ENCODE data around the gene ASCC2. TPM values are rescaled to one million over a fixed set of nuclear protein-coding genes. Genes with fewer than 3 reads are reported as not detected.

ASCC2 gene
- total RNA-seq, 4 donors from 2014 or later, result 20.5 to 32.6 (median 25.1) TPM

- Histone ChIP-seq H3K4me3 (no peak overlapping the region), H3K36me3 (peaks cover 17 to 88% (median 73%) of the 10 kb centered on the region in 4 donors), H3K9me3 (no peaks in the 10 kb centered on the region), H3K27ac (replicated peaks in 1 of 4) (no peak overlapping the region), H3K4me1 (no peaks in the 10 kb centered on the region), H3K27me3 (no peaks in the 10 kb centered on the region)
- no peak for DNase-seq (ENCODE audit: extremely low spot score)
- TF ChIP-seq POLR2A (IDR thresholded peaks at IDR 0.05; ENCODE audit: low read depth) (no peak), CTCF (IDR thresholded peaks at IDR 0.05) (no peak), EP300 (IDR thresholded peaks at IDR 0.05) (no peak), POLR2AphosphoS5 (IDR thresholded peaks at IDR 0.05) (no peak)
- intact Hi-C loops (cut with DNase I), result no loop called here
- WGBS, result 86% methylated on average over 9 of the region's 17 CpGs
These were observed 98.7 kb downstream of the ASCC2 start for GRCh38 chr22:29739346-29739875.

Small RNA genes lying within 50 kb of the gene (small RNA-seq; reads per million reads assigned to genes)
- gene RF00019, result 0 reads per million in 3 donors

Other genes starting within 250 kb of the ASCC2 start
- gene NF2, start 234.6 kb downstream of the ASCC2 start, total RNA-seq, result 10 to 100 TPM; 34.5 to 47.3 (median 42.0) TPM
- gene CABP7, start 118.3 kb downstream of the ASCC2 start, total RNA-seq, result under 1 TPM; under 0.01 to 0.99 (median 0.54) TPM
- 10 to 100 TPM; 13.3 to 33.8 (median 23.1) TPM for gene ZMAT5, start 71.3 kb downstream of the ASCC2 start, total RNA-seq
- gene UQCR10, start 70.9 kb downstream of the ASCC2 start, total RNA-seq, result 10 to 100 TPM; 57.5 to 81.7 (median 59.0) TPM
- 10 to 100 TPM; 33.5 to 46.5 (median 40.8) TPM for gene MTMR3, start 44.9 kb upstream of the ASCC2 start, total RNA-seq
- gene HORMAD2, start 242.2 kb upstream of the ASCC2 start, total RNA-seq, result not detected

Measured in esophagus muscularis mucosa (tissue), 4 donors.